ENCODE data around the gene SCGB3A1.

The SCGB3A1 gene

DNA sequence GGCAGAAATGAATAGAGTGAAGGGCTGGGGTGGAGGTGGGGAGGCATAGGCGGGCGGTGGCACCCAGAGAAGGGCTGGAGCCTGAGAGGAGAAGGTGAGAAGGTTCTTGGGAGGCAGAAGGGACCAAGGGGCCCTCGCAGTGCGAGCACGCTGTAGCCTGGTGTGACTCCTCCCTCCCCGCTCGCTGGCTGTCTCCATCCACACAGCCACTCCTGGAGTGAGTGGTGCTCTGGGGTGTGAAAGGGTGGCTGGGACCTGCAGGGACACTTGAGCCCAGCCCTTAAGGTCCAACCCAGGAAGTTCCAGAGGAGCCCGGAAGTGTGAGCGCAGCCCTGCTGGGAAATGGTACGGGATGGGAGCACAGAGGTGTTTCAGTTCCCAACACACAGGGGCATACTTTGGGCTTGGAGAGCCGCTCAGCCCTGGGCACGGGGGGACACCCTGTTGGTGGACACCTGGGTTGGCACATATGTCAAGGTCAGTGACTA, 9.3 kb upstream of the SCGB3A1 start:
- Histone ChIP-seq H3K4me1 (ENCODE audit: control insufficient read depth in 1 of 2, insufficient read depth in 2 of 2, low read length in 2 of 2) (no peaks in the 10 kb centered on the region), H3K9me3 (ENCODE audit: control insufficient read depth in 1 of 2, low read length in 2 of 2) (no peaks in the 10 kb centered on the region), H3K27me3 (ENCODE audit: low read depth, low read length) (no peaks in the 10 kb centered on the region), H3K36me3 (ENCODE audit: control insufficient read depth in 1 of 2, insufficient read depth in 2 of 2, low read length in 2 of 2) (no peaks in the 10 kb centered on the region), H3K27ac (ENCODE audit: low read length) (no peak overlapping the region), H3K4me3 (ENCODE audit: low read depth in 1 of 2, low read length in 2 of 2) (no peak overlapping the region)

DNA sequence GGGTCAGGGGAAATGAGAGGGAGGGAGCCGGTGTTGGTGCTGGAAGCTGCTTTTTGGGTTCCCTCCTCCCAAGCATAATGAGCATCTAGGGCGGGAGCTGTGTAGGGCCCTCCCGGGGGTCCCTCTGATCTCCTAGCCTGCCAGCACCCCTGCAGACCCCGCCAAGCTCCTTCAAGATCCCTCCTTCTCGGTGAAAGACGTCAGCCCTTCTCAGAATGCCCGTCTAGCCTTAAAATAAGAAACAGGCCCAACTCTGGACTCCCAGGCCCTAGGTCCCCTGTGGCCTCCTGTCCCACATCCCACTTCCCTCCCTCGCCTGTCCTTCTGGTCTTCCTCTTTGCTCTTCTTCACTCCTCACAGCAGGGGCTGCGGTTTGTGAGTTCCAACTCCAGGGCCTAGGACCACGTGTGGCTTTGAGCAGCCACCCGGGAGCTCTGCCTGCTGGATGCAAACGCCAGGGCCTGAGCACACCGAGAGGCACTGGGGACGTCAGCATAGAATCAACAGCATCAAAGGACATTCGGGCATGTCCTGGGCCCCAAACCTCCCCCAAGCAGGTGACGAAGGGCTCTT, 8.8 kb upstream of the SCGB3A1 start:
- Histone ChIP-seq H3K27me3 (ENCODE audit: low read depth, low read length) (no peaks in the 10 kb centered on the region), H3K36me3 (ENCODE audit: control insufficient read depth in 1 of 2, insufficient read depth in 2 of 2, low read length in 2 of 2) (no peaks in the 10 kb centered on the region), H3K4me1 (ENCODE audit: control insufficient read depth in 1 of 2, insufficient read depth in 2 of 2, low read length in 2 of 2) (no peaks in the 10 kb centered on the region), H3K4me3 (ENCODE audit: low read depth in 1 of 2, low read length in 2 of 2) (no peak overlapping the region), H3K27ac (ENCODE audit: low read length) (no peak overlapping the region), H3K9me3 (ENCODE audit: control insufficient read depth in 1 of 2, low read length in 2 of 2) (no peaks in the 10 kb centered on the region)

DNA sequence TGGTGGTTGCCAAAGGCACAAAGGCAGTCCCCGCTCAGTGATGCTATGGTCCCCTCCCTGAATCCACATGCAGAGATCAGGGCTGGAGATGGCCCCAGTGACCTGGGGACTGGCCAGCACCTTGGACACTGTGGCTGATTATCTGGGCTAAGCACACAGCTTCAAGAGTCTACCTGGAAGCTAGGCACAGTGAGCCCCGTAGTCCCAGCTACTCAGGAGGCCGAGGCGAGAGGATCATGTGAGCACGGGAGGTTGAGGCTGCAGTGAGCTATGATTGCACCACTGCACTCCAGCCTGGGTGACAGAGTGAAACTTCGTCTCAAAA, 8.3 kb upstream of the SCGB3A1 start:
- H3K27ac ChIP-seq (ENCODE audit: low read length), result no peak overlapping the region
- no peak overlapping the region for H3K4me3 ChIP-seq (ENCODE audit: low read depth in 1 of 2, low read length in 2 of 2)
- no peaks in the 10 kb centered on the region for H3K27me3 ChIP-seq (ENCODE audit: low read depth, low read length)
- no peaks in the 10 kb centered on the region for H3K9me3 ChIP-seq (ENCODE audit: control insufficient read depth in 1 of 2, low read length in 2 of 2)
- no peaks in the 10 kb centered on the region for H3K4me1 ChIP-seq (ENCODE audit: control insufficient read depth in 1 of 2, insufficient read depth in 2 of 2, low read length in 2 of 2)
- H3K36me3 ChIP-seq (ENCODE audit: control insufficient read depth in 1 of 2, insufficient read depth in 2 of 2, low read length in 2 of 2), result no peaks in the 10 kb centered on the region

DNA sequence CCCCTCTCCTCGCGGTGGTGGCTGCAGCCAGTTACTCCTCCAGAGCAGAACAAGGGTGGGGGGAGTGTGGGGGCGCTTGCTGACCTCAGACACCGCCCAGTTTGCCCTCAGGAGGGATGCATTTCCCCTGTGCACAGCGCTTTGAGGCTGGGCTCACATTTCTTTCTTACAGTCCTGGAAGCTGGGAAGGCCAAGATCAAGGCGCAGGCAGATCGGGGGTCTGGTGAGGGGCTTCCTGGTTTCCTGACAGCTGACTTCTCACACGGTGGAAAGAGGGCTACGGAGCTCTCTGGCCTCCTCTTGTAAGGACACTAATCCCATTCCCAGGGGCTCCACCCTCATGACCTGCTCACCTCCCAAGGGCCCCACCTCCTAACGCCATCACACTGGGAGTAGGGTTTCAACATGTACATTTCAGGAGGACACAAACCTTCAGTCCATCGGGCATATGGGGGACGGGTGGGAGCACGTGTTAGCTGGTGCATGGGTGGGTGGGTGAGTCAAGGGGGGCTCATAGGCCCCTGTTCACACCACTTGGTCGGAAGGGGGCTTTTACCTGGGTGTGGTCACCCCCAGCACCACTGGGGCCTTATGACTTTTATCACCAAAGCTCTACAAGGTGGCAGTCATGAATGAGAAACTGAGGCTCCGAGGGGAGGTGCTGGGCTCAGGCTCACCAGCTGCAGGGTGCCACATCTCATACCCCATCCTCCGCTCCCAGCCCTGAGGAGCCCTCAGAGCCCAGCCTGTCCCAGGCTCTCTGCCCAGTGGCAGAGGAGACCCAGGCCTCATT, 7.7 kb upstream of the SCGB3A1 start:
- Histone ChIP-seq H3K4me1 (ENCODE audit: control insufficient read depth in 1 of 2, insufficient read depth in 2 of 2, low read length in 2 of 2) (no peaks in the 10 kb centered on the region), H3K9me3 (ENCODE audit: control insufficient read depth in 1 of 2, low read length in 2 of 2) (no peaks in the 10 kb centered on the region), H3K27me3 (ENCODE audit: low read depth, low read length) (no peaks in the 10 kb centered on the region), H3K4me3 (ENCODE audit: low read depth in 1 of 2, low read length in 2 of 2) (no peak overlapping the region), H3K27ac (ENCODE audit: low read length) (no peak overlapping the region), H3K36me3 (ENCODE audit: control insufficient read depth in 1 of 2, insufficient read depth in 2 of 2, low read length in 2 of 2) (no peaks in the 10 kb centered on the region)

DNA sequence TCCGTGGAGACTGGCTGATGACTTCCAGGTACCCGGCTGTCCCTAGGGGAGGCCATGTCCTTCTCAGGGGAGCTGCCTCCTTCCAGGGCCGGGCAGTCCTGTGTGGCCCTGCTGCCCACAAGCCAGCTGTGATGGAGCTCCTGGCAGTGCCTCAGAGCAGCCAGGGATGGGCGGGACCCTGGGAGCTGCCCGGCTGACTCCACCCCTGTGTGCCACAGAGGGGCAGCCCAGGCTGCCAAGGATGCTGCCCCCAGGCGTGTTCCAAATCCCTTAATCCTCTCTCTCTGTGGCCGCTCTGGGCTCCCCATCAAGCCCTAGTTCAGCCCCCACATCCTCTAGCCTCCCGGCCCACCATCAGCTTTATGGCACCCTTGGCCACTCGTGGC, 7.0 kb upstream of the SCGB3A1 start:
- H3K4me1 ChIP-seq (ENCODE audit: control insufficient read depth in 1 of 2, insufficient read depth in 2 of 2, low read length in 2 of 2), result no peaks in the 10 kb centered on the region
- H3K36me3 ChIP-seq (ENCODE audit: control insufficient read depth in 1 of 2, insufficient read depth in 2 of 2, low read length in 2 of 2), result no peaks in the 10 kb centered on the region
- no peaks in the 10 kb centered on the region for H3K27me3 ChIP-seq (ENCODE audit: low read depth, low read length)
- H3K4me3 ChIP-seq (ENCODE audit: low read depth in 1 of 2, low read length in 2 of 2), result no peak overlapping the region
- H3K9me3 ChIP-seq (ENCODE audit: control insufficient read depth in 1 of 2, low read length in 2 of 2), result no peaks in the 10 kb centered on the region
- no peak overlapping the region for H3K27ac ChIP-seq (ENCODE audit: low read length)

DNA sequence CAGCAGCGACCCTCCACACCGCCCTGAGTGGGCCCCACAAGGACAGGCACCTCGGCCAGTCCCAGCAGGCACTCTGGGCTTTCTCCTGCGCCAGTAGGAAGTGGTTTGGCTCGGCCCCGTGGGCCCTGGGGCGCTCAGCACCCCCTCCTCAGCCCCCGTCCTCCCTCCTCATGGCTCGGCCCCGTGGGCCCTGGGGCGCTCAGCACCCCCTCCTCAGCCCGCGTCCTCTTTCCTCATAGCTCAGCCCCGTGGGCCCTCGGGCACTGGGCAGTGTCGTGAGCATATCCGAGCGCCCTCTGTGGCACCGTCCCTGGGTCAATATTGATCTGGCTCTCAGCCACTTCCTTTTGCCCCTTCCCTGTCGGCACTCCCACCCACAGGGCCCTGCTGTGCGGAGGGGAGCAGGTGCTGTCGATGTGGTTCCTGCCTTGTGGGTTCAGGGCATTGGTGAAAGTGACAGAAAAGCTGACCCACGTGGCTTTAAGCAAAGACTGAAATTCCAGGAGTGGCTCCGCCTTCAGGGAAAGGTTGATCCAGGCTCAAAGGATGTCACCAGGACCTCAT, 5.5 kb upstream of the SCGB3A1 start:
- H3K4me3 ChIP-seq (ENCODE audit: low read depth in 1 of 2, low read length in 2 of 2), result no peak overlapping the region
- no peaks in the 10 kb centered on the region for H3K36me3 ChIP-seq (ENCODE audit: control insufficient read depth in 1 of 2, insufficient read depth in 2 of 2, low read length in 2 of 2)
- H3K9me3 ChIP-seq (ENCODE audit: control insufficient read depth in 1 of 2, low read length in 2 of 2), result no peaks in the 10 kb centered on the region
- peaks cover 0 to 1% of the 10 kb centered on the region in 2 donors for H3K4me1 ChIP-seq (ENCODE audit: control insufficient read depth in 1 of 2, insufficient read depth in 2 of 2, low read length in 2 of 2)
- H3K27me3 ChIP-seq (ENCODE audit: low read depth, low read length), result peaks cover 5% of the 10 kb centered on the region
- no peak overlapping the region for H3K27ac ChIP-seq (ENCODE audit: low read length)

DNA sequence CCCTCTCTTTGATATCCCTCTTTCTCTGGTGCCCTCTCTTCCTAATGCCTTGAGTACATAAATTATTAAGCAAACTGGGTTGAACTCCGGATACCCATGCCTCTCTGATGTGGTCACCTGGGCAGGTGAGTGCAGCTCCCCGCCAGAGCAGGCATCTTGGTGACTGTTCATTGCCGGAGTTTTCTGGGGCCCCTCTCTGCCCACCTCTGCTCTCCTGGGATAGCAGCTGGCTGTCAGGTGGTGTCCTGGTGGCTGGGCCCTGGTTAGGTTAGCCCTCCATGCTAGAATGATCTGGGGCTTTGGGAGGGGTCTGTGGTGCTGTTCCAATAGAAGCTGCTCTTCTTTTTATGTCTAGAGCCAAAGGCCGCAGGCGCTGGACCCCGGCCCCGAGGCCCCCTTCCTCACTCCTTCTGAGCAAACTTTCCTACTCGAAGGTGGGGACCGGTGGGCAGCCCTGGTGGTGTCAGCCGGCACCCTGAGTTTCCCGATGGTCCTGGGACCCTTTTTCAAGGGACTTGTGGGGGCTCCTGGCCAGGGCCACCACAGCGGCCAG, 4.9 kb upstream of the SCGB3A1 start:
- no peaks in the 10 kb centered on the region for H3K9me3 ChIP-seq (ENCODE audit: control insufficient read depth in 1 of 2, low read length in 2 of 2)
- H3K4me1 ChIP-seq (ENCODE audit: control insufficient read depth in 1 of 2, insufficient read depth in 2 of 2, low read length in 2 of 2), result peaks cover 0 to 7% of the 10 kb centered on the region in 2 donors
- H3K27ac ChIP-seq (ENCODE audit: low read length), result no peak overlapping the region
- peaks cover 5% of the 10 kb centered on the region for H3K27me3 ChIP-seq (ENCODE audit: low read depth, low read length)
- H3K36me3 ChIP-seq (ENCODE audit: control insufficient read depth in 1 of 2, insufficient read depth in 2 of 2, low read length in 2 of 2), result no peaks in the 10 kb centered on the region
- no peak overlapping the region for H3K4me3 ChIP-seq (ENCODE audit: low read depth in 1 of 2, low read length in 2 of 2)

DNA sequence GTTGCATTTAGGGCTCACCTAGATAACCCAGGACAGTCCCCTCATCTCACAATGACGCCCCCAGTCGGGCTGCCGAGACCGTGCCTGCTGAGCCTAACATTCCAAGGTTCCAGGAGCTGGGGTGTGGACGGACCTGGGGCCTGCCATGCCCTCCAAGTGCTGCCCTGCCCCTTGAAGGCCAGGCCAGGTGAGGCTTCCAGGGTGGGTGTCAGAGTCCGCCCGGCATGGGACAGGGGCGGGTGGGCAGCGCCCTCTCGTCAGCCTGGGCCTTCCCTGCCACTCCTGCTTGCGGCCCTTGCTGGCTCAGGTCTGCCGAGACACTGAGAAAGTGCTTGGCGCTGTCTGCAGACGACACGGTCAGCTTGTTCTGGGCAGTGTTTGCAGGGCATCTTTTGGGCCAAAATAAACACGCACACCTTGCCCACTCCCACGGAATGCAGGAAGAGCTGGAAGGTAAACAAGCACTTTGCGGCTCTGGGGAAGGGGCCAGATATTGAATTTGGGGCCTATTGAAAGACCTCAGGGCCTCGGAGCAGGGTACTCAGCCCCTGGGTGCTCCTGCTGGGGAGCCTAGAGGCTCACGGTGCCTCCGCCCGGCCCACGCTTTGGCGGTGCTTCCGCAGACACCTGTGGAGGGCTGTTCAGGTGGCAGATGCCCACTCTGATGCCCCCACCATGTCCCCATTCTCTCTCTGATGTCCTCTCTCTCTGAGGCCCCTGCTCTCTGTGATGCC, 4.2 kb upstream of the SCGB3A1 start:
- H3K27ac ChIP-seq (ENCODE audit: low read length), result no peak overlapping the region
- H3K9me3 ChIP-seq (ENCODE audit: control insufficient read depth in 1 of 2, low read length in 2 of 2), result no peaks in the 10 kb centered on the region

DNA sequence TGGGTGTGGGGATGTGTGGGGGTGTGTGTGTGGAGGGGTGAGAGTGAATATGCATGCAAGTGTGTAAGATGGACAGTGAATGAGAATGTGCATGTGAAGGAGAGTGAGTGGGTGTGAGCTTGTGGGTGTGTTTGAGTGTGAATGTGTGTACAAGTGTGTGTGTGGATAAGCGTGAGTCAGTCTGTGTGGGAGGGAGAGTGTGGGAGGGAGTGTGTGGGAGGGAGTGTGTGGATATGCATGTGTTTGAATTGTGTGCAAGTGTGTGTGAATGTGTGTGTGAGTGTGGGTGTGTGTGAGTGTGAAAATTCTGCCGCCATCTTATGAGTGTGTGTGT, 3.7 kb upstream of the SCGB3A1 start:
- H3K9me3 ChIP-seq (ENCODE audit: control insufficient read depth in 1 of 2, low read length in 2 of 2), result no peaks in the 10 kb centered on the region
- H3K4me1 ChIP-seq (ENCODE audit: control insufficient read depth in 1 of 2, insufficient read depth in 2 of 2, low read length in 2 of 2), result peaks cover 0 to 18% of the 10 kb centered on the region in 2 donors
- H3K36me3 ChIP-seq (ENCODE audit: control insufficient read depth in 1 of 2, insufficient read depth in 2 of 2, low read length in 2 of 2), result no peaks in the 10 kb centered on the region
- no peak overlapping the region for H3K27ac ChIP-seq (ENCODE audit: low read length)
- H3K27me3 ChIP-seq (ENCODE audit: low read depth, low read length), result peaks cover 15% of the 10 kb centered on the region
- no peak overlapping the region for H3K4me3 ChIP-seq (ENCODE audit: low read depth in 1 of 2, low read length in 2 of 2)

More for the DNA sequence above, 4.2 kb upstream of the SCGB3A1 start:
- H3K36me3 ChIP-seq (ENCODE audit: control insufficient read depth in 1 of 2, insufficient read depth in 2 of 2, low read length in 2 of 2), result no peaks in the 10 kb centered on the region
- no peak overlapping the region for H3K4me3 ChIP-seq (ENCODE audit: low read depth in 1 of 2, low read length in 2 of 2)
- H3K4me1 ChIP-seq (ENCODE audit: control insufficient read depth in 1 of 2, insufficient read depth in 2 of 2, low read length in 2 of 2), result peaks cover 0 to 13% of the 10 kb centered on the region in 2 donors
- H3K27me3 ChIP-seq (ENCODE audit: low read depth, low read length), result peaks cover 10% of the 10 kb centered on the region

DNA sequence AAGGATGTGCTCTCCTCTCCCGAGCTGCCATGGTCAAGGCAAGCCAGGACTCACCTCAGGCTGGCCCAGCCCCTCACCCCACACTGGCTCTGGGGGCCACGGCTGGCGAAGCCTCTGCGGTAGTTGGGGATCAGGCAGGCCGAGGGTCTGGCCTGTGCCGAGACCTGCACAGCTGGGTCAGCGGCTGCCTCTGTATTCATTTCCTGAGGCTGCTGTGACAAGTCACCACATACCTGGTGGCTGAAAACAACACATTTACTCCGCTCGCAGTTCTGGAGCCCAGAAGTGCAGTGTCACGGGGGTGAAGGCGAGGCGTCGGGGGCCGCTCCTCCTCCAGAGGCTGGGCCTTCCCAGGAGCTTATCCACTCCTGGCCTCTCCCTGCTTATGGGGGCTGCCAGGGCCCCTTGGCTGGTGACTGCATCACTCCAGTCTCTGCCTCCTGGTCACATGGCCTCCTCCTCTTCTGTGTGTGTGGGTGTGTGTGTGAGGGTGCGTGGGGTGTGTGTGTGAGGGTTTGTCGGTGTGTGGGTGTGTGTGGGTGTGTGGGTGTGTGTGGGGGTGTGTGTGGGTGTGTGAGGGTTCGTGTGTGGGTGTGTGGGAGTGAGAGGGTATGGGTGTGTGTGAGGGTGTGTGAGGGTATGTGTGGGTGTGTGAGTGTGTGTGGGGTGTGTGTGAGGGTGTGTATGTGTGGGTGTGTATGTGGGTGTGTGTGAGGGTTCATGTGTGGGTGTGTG, 3.2 kb upstream of the SCGB3A1 start:
- no peaks in the 10 kb centered on the region for H3K9me3 ChIP-seq (ENCODE audit: control insufficient read depth in 1 of 2, low read length in 2 of 2)
- peaks cover 0 to 22% of the 10 kb centered on the region in 2 donors for H3K4me1 ChIP-seq (ENCODE audit: control insufficient read depth in 1 of 2, insufficient read depth in 2 of 2, low read length in 2 of 2)
- no peak overlapping the region for H3K27ac ChIP-seq (ENCODE audit: low read length)
- H3K27me3 ChIP-seq (ENCODE audit: low read depth, low read length), result peaks cover 21% of the 10 kb centered on the region
- no peak overlapping the region for H3K4me3 ChIP-seq (ENCODE audit: low read depth in 1 of 2, low read length in 2 of 2)
- no peaks in the 10 kb centered on the region for H3K36me3 ChIP-seq (ENCODE audit: control insufficient read depth in 1 of 2, insufficient read depth in 2 of 2, low read length in 2 of 2)
